HG02973 (cell line): ENCODE results near the gene MRPL57.
"Not testable (repeated sequence)": the region's sequence is repeated elsewhere in the genome, so short reads cannot be mapped to it uniquely, and the experiment has no call there.

Experiments
- ATAC-seq: cut with Tn5 transposase; IDR thresholded peaks from one replicate; pipeline ENCODE4 v1.9.1; 2021; ENCODE audit warnings: moderate library complexity; ENCODE audit not compliant: unreplicated experiment

The MRPL57 gene

DNA sequence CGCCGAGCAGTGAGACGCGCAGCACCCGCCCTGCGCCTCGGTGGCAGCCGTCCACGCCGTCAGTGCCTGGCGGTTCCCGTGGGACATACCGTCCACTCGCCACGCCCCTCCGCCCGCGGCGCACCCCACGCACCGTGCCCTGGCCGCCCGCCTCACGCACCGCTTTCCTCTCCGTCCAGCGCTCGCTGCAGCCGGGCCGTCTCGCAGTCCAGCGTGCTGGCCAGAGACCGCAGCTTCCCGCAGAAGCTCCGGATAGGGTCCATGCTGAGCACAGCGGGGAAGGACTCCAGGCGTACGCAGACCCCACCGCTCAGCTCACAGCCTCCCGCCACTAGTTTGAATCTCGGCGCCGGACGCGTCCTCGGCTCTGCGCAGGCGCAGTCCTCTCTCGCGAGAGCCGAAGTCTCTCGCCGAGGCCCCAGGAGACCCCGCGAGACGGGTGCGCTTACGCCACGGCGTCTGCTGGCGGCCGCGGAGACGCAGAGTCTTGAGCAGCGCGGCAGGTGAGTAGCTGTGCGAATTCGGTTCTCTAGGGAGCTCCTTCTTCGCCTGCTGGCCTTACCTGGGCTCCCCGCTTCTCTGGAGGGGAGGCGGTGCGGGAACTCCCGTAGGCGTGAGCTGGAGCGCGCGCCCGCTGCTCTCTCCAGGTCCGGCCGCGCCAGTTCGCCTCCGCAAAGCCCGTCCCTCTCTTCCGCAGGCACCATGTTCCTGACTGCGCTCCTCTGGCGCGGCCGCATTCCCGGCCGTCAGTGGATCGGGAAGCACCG, at the start of gene MRPL57, which contains the start of gene SKA3:
Gene MRPL57, plus strand, starts transcription at position 444 of the 767 bp plus-strand sequence. Its CDS starts 259 bp downstream, at position 703.
Gene SKA3, minus strand, starts transcription at position 338 of the 767 bp plus-strand sequence. Its CDS starts 75 bp downstream, at position 263.
- ATAC-seq, result peak; percentile 85

DNA sequence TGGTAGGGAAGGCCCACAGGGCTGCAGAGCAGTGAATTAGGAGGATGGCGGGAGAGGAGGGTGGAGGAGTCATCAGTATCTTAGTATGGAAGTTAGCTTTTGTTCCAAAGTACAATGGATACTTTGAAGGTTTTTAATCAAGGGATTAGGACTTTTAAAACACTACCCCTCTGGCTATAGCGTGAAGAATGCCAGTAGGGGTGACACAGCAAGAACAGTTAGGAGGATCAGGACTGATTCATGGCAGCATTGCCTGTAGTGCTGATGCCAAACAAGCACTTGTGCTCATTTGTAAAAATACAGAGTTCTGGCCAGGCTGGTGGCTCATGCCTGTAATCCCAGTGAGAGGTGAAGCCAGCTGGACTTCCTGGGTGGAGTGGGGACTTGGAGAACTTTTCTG, 46.3 kb upstream of the MRPL57 start:
- no peak for ATAC-seq

DNA sequence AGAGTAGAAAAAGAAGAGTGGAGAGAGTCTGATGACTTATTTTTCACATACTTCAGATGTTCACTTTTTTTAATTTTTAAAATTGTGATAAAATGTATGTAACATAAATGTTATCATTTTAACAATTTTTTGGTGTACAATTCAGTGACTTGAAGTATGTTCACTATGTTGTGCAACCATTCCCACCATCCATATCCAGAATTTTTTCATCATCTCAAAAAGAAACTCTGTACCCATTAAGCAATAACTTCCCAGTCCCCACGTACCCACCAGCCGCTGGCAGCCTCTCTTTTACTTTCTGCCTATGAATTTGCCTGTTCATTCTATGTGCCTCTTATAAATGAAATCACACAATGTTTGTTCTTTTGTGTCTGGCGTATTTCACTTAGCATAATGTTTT, 43.4 kb upstream of the MRPL57 start:
- no peak for ATAC-seq

DNA sequence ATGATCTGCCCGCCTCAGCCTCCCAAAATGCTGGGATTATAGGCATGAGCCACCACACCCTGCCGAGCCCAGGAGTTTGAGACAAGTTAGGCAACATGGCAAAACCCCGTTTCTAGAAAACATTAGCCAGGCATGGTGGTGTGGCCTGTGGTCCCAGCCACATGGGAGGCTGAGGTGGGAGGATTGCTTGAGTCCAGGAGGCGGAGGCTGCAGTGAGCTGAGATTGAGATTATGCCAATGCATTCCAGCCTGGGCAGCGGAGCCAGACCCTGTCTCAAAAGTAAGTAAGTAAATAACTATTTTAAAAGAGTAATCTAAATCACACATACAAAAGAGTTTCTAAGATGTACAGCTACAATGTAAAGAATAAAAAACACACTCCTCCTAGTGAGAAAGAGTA, 42.0 kb upstream of the MRPL57 start:
- no peak for ATAC-seq

DNA sequence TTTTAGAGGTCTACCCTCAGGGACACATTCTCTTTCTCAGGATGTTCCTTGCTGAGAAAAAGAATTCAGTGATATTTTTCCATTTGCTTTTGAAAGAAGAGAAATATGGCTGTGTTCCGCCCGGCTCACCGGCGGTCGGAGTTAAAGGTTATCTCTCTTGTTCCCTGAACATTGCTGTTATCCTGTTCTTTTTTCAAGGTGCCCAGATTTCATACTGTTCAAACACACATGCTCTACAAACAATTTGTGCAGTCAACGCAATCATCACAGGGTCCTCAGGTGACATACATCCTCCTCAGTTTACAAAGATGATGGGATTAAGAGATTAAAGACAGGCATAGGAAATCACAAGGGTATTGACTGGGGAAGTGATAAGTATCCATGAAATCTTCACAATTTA, 40.6 kb upstream of the MRPL57 start:
- ATAC-seq, result not testable (repeated sequence)

DNA sequence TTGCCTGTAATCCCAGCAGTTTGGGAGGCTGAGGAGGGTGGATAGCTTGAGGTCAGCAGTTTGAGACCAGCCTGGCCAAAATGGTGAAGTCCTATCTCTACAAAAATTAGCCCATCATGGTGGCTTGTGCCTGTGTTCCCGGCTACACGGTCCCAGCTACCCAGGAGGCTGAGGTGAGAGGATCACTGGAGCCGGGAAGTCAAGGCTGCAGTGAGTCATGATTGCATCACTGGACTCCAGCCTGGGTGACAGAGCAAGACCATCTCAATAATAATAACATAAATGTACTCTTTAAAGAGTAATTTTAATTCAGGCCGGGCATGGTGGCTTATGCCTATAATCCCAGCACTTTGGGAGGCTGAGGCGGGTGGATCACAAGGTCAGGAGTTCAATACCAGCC, 38.8 kb upstream of the MRPL57 start:
- ATAC-seq, result no peak

DNA sequence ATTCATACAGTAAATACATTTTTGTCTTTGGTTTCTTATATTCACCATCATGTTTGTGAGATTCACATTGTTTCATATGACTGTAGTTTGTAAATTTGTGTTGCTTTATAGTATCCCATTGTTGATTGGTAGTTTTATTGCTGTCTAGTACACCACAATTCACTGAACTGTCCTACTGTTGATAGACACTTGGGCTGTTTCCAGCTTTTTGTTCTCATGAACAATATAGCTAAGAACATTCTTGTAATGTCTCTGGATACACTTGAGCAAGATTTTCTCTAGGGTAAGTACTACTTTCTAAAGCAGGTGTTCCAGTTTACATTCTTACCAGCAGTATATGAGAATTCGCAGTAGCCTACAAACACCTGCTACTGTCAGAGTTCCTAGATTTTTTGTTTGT, 37.9 kb upstream of the MRPL57 start:
- ATAC-seq, result no peak

DNA sequence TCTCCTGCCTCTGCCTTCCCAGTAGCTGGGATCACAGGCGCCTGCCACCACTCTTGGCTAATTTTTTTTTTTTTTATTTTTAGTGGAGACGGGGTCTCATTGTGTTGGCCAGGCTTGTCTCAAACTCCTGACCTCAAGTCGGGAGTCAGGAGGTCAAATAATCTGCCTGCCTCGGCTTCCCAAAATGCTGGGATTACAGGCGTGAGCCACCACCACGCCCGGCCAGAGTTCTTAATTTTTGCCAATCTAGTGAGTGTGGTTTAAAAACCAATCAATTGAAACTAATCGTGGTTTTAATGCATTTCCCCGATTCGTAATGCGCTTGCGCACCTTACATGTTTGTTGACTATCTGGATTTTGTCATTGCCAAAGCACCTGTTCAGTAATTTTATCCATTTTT, 37.1 kb upstream of the MRPL57 start:
- no peak for ATAC-seq

DNA sequence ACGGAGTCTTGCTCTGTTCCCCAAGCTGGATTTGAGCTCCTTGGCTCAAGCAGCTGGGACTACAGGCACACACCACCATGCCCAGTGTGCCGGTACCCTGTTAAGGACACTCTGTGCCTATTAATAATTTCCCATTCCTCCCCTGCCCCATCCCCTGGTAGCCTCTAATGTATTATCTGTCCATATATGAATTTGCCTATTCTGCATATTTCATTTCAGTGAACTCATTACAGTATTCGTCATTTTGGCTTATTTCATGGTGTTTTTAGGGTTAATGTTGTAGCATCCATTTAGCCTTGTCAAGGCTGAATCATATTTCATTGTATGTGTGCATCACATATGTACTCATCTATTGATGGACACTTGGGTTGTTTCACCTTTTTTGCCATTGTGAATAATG, 33.7 kb upstream of the MRPL57 start:
- no peak for ATAC-seq

DNA sequence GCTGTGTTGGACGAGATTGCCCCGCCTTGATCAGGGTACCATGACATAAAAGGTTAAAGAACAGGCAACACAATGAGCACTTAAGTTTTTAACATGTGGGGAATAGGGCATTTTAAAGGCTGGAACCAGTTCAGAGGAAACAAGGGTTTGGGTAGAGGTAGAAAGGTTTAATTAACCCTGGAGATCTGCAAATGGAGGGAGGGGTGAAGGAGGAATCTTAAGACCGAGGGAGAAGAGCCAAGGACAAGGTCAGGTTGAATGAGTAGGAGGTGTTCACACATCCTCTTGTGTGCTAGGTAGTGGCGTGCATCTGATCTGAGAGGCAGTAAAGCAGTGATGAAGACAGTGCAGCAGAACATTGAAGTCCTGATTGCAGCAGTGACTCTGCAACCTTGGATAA, 28.6 kb upstream of the MRPL57 start:
- no peak for ATAC-seq

DNA sequence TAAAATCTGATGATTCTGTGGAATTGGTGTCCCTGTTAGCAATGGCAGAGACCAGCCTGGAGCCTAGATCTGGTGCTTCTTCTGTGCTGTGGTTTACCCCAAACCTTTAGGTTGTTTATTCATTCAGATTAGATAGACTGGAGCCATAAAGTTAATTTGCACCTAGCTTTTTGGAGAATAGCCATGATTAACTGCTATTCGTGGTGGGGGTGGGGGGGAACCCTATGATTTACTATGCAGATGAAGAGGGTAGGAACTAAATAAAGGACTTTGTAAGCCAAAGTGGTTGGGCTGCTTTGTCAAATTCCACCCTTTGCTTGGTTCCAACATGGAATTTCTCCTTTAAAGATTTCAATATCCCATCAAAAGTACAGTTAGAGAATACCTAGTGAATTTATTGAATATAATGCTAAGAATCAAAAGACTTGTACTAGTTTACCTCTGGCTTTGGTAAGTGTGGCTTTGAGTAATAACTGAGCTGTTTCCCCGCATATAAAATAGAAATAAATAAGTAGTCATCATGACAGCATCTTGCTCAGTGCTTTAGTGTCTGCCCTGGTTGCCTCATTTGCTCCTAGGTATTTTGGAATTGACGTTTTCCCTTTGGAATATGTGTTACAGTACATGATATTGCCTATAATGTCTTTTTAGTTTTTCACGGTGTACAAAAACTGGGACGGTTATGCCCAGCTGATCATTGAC, 27.8 kb upstream of the MRPL57 start:
- no peak for ATAC-seq

DNA sequence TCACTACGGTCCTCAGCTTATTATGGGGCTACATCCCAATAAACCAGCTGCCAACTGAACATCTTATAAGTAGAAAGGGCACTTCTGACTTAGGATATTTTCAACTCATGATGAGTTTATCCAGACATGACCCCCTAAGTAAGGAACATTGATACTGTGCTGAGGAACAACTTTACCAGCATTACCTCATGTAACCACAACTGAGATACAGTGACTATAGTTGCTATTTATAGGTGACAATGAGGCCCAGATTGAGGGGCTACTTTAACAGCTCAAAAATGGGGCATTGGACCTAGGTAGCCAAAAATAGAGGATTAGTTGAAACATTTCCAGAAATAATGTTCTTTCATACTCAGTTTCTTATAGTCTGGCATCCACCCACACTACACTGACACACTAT, 26.9 kb upstream of the MRPL57 start:
- no peak for ATAC-seq

DNA sequence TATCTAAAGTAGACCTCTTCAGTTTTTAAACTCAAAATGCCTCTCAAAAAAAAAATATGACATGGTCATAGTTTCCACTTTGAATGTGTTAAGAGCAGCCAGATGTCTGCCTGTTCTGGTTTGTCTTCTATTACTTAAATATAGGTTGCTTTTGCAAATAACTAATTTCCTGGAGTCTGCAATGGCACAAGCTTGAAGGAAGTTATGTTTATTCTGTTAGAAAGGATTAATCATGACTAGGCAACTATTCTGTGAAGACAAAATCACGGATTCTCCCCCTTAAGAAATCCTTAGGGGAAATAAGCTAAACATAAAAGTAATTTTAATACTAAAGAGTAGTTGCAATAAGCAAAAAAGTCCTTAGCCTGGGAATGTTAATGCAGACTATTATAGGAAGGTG, 26.4 kb upstream of the MRPL57 start:
- ATAC-seq, result no peak

DNA sequence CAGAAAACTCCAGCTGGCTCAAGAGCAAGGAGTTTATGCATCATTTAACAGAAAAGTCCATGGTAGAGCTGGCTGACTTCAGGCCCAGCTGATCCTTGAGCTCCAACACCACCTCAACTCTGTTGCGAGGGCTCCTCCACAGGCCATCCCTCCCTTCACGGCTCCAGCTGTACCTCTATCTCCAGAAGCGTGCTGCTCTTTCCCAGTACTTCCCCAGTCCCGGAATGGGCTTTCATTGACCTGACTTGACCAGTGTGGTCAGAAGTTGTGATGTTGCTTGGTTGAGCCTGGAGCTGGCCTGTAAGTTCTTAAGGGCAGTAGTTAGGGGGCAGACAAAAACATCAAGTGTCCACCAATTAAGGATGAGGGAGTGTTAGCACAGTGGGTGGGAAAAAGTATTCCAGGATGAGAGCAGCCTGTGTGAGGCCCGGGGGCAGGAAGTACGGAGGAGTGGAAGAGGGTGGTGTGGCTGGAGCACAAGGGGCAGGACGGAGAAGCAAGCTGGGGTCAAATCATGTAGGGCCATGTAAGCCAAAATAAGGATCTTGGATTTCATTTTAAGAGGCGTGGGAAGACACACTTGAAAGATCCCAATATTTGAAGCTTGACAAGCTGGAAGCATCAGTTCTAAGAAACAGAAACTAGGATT, 24.1 kb upstream of the MRPL57 start:
- no peak for ATAC-seq

DNA sequence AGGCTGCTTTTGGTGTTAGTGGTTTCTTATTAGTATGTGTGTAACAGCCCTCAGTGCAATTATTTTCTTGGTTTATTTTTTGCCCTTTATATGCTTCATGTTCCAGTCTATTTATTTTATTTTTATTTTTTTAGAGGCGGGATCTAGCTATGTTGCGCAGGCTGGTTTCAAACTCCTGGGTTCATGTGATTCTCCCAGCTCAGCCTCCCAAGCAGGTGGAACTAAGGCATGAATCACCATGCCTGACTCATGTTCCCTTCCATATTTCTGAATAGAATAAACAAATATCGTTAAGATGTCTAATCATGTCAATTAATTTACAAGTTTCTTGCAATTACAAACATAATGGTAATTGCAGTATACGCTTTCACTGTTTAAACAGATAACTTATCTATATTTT, 11.8 kb upstream of the MRPL57 start:
- no peak for ATAC-seq

DNA sequence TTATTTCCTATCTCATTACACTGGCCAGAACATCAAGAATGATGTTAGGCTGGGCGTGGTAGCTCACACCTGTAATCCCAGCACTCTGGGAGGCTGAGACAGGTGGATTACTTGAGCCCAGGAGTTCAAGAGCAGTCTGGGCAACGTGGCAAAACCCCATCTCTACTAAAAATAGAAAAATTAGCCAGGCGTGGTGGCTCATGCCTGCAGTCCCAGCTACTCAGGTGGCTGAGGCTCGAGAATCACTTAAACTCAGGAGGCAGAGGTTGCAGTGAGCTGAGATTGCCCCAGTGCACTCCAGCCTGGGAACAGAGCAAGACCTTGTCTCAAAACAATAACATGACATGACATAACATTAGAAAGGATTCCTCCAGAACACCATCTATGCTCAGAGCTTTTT, 10.9 kb upstream of the MRPL57 start:
- ATAC-seq, result not testable (repeated sequence)

DNA sequence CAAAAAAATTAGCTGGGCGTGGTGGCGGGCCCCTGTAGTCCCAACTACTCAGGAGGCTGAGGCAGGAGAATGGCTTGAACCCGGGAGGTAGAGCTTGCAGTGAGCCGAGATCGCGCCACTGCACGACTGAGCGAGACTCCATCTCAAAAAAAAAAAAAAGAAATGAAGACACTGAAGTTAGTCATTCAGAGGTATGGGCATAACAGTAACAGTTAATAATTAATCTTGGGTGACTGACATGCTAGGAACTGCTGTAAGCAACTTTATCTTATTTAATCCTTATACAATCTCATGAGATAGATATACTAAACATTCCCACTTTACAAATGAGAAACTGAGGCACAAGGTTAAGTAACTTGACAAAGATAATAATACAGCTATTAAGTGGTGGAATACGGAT, 5.0 kb upstream of the MRPL57 start:
- ATAC-seq, result no peak

DNA sequence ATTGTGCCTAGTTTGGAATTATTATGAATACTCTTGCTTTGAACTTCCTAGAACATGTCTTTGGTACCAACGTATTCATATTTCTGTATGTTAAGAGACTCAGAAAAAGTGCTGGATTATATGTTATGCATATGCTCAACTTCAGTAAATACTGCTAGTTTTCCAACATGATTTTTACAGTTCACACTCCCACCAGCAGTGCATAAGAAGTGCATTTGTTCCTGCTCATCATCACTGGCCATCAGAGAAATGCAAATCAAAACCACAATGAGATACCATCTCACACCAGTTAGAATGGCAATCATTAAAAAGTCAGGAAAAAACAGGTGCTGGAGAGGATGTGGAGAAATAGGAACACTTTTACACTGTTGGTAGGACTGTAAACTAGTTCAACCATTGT, 2.7 kb upstream of the MRPL57 start:
- not testable (repeated sequence) for ATAC-seq

DNA sequence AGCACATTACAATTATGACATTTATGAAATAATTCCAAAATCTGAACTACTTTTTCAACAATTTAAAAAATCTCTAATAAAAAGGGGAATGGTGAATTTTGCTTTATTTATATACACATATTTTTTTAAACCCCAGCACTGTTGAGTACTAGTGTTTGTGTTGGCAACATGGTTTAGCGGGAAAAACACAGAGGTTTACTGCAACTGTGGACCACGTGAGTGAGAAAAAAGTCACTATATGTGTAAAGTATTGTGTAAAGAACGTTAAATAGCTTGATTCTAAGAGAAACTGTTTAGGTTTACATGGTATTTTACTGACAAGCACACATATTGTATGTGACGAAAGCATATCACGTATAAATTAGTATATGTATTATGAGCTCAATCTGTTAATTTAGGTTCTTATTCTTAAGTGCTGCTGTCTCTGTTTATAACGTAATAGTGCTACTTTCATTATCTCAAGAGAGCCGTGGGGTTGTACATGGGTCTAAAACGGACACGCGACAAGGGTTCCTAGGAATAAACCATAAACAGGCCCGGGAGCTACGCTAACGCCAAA, 723 bp upstream of the MRPL57 start:
- ATAC-seq, result no peak

DNA sequence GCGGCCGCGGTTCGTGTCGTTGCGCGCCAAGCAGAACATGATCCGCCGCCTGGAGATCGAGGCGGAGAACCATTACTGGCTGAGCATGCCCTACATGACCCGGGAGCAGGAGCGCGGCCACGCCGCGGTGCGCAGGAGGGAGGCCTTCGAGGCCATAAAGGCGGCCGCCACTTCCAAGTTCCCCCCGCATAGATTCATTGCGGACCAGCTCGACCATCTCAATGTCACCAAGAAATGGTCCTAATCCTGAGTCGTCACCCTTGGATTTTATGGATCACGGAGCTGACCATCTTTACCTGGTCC, 475 bp downstream of the MRPL57 start:
- peak; percentile 19 for ATAC-seq

DNA sequence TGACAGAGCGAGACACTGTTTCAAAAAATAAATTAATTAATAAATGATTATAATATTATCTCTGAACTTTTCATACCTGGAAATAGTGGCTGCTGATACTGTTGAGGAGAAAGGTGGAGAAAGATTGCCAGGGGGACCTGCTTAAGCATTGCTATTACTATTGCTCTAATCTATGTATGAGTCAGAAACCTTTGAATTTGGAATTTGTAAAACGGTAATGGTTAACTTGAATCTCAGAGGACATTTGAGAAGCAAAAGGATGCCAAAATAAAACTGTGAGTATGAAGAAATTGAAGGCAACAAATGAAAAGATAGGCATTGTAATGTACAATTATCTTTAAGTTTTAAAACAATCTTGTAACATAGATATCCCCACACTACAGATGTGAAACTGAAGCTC, 5.2 kb downstream of the MRPL57 start:
- ATAC-seq, result no peak

DNA sequence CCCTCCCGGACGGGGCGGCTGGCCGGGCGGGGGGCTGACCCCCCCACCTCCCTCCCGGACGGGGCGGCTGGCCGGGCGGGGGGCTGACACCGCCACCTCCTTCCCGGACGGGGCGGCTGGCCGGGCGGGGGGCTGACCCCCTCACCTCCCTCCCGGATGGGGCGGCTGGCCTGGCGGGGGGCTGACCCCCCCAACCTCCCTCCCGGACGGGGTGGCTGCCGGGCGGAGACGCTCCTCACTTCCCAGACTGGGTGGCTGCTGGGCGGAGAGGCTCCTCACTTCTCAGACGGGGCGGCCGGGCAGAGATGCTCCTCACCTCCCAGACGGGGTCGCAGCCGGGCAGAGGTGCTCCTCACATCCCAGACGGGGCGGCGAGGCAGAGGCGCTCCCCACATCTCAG, 10.0 kb downstream of the MRPL57 start:
- not testable (repeated sequence) for ATAC-seq
